Measurements from ENCODE around the gene MEPE. TPM values are rescaled to one million over a fixed set of nuclear protein-coding genes. Genes with fewer than 3 reads are reported as not detected.

MEPE gene
- total RNA-seq, 1 experiment from 2014 or later, result not detected

- Mint-ChIP-seq H3K4me3 (no peak overlapping the region), H3K27ac (no peak overlapping the region), H3K27me3 (ENCODE audit: low read depth) (no peaks in the 10 kb centered on the region), H3K9me3 (peaks cover 11% of the 10 kb centered on the region), H3K36me3 (peaks cover 6% of the 10 kb centered on the region; the same call in 1 of the 2 replicates), H3K4me1 (no peaks in the 10 kb centered on the region)
- DNase-seq (ENCODE audit: low spot score) (no peak), ATAC-seq (no peak)
- no peak for TF ChIP-seq ZBTB21 (CRISPR knock-in tag; IDR thresholded peaks at IDR 0.05; ENCODE audit: borderline replicate concordance)
- no peak for TF ChIP-seq MAX (CRISPR knock-in tag; IDR thresholded peaks at IDR 0.05)
- TF ChIP-seq ATF6 (CRISPR knock-in tag; IDR thresholded peaks at IDR 0.05), result no peak
- no peak for TF ChIP-seq CREM (CRISPR knock-in tag; IDR thresholded peaks at IDR 0.05)
- no peak for TF ChIP-seq KAT7 (CRISPR knock-in tag; IDR thresholded peaks at IDR 0.05; ENCODE audit: borderline replicate concordance)
- TF ChIP-seq ZNF232 (CRISPR knock-in tag; IDR thresholded peaks at IDR 0.05), result no peak
- TF ChIP-seq ZNF416 (CRISPR knock-in tag; IDR thresholded peaks at IDR 0.05), result no peak
- TF ChIP-seq PREB (CRISPR knock-in tag; IDR thresholded peaks at IDR 0.05; ENCODE audit: borderline replicate concordance), result no peak
- POLR2A ChIA-PET, result no interaction called here
- CTCF ChIA-PET, result no interaction called here
Measured at GRCh38 chr4:87804871-87805270, 27.9 kb upstream of the MEPE start.

GRCh38 chr4:87805971-87806370 lies 26.8 kb upstream of the MEPE start:
- ATAC-seq, result no peak
- peaks cover 11% of the 10 kb centered on the region for H3K9me3 Mint-ChIP-seq
- H3K4me3 Mint-ChIP-seq, result no peak overlapping the region
- no peaks in the 10 kb centered on the region for H3K4me1 Mint-ChIP-seq
- TF ChIP-seq ATF1 (CRISPR knock-in tag; IDR thresholded peaks at IDR 0.05) (no peak), HMGXB4 (CRISPR knock-in tag; IDR thresholded peaks at IDR 0.05) (no peak), FOXK1 (CRISPR knock-in tag; IDR thresholded peaks at IDR 0.05) (no peak), FOXP1 (CRISPR knock-in tag; IDR thresholded peaks at IDR 0.05; ENCODE audit: borderline replicate concordance) (no peak), GTF2I (CRISPR knock-in tag; conservative IDR thresholded peaks at IDR 0.05) (no peak), RORB (CRISPR knock-in tag; IDR thresholded peaks at IDR 0.05) (no peak), ZNF317 (CRISPR knock-in tag; IDR thresholded peaks at IDR 0.05; ENCODE audit: borderline replicate concordance, low read depth) (no peak), FOXP4 (CRISPR knock-in tag; IDR thresholded peaks at IDR 0.05) (no peak), ZNF512 (CRISPR knock-in tag; IDR thresholded peaks at IDR 0.05; ENCODE audit: borderline replicate concordance) (no peak), JUN (CRISPR knock-in tag; IDR thresholded peaks at IDR 0.05) (no peak)
- ChIA-PET POLR2A (no interaction called here), CTCF (no interaction called here)
- H3K27ac Mint-ChIP-seq, result no peak overlapping the region
- DNase-seq (ENCODE audit: low spot score), result no peak
- peaks cover 6% of the 10 kb centered on the region; the same call in 1 of the 2 replicates for H3K36me3 Mint-ChIP-seq
- no peaks in the 10 kb centered on the region for H3K27me3 Mint-ChIP-seq (ENCODE audit: low read depth)

Measured in WTC11 (cell line).